Ramos (cell line): Measurements from ENCODE around the gene GJB6.

Experiments used
- in situ Hi-C: fragments of 300-500 bp; cut with MboI; formaldehyde crosslinking; loops from one replicate; pipeline ENCODE4 v1.14.3; 2022; ENCODE audit warnings: low sequenced_read_pairs; ENCODE audit not compliant: unreplicated experiment

Gene GJB6

GRCh38 chr13:20190481-20191310 lies 41.4 kb downstream of the GJB6 start:
- in situ Hi-C loops = no loop called here

GRCh38 chr13:20190076-20190475 lies 42.0 kb downstream of the GJB6 start:
- in situ Hi-C loops = no loop called here

GRCh38 chr13:20188667-20189553 lies 43.2 kb downstream of the GJB6 start:
- in situ Hi-C loops = no loop called here

- in situ Hi-C loops = no loop called here
Measured at GRCh38 chr13:20186771-20187170, 45.3 kb downstream of the GJB6 start.

GRCh38 chr13:20185366-20186056 lies 46.6 kb downstream of the GJB6 start:
- in situ Hi-C loops = no loop called here

- in situ Hi-C loops = no loop called here
Measured at GRCh38 chr13:20182231-20182846, 49.8 kb downstream of the GJB6 start.

- in situ Hi-C loops = no loop called here
Measured at GRCh38 chr13:20181188-20181587, 50.9 kb downstream of the GJB6 start.

DNA sequence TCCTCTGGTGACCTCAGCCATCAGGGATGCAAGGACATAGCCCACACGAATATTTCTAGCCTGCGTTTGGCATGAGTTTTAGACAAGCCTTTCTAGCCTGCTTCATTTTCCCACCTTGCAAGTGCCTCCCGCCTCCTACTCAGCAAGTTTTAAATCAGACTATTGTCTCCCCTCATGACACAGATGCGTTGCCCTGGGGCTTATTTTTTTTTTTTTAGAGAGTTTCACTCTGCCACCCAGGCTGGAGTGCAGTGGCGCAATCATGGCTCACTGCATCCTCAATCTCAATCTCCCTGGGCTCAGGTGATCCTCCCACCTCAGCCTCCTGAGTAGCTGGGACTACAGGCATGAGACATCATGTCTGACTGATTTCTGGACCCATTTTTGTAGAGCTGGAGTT lies 54.0 kb downstream of the GJB6 start:
- in situ Hi-C loops = no loop called here

- in situ Hi-C loops = no loop called here
Measured at GRCh38 chr13:20177049-20177831, 54.9 kb downstream of the GJB6 start.

- in situ Hi-C loops = no loop called here
Measured at GRCh38 chr13:20175907-20176652, 56.0 kb downstream of the GJB6 start.

DNA sequence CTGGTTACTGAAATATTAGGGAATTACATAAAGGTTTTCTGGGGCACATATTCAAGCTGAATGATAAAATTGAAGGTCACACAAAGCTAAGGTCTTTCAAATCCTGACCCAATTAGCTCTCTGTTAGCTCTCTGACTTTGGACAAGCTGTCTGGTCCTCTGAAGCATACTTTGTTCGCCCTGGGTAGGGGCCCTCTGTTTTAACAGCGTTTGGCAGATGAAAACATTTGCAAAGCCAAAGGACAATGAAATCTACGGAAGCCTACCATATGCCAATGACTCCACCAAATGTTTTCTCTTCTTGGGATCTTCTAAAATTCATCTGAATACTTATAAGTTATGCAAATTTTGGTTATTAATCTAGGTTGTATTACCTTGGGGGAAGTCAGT lies 56.7 kb downstream of the GJB6 start:
- in situ Hi-C loops = no loop called here

DNA sequence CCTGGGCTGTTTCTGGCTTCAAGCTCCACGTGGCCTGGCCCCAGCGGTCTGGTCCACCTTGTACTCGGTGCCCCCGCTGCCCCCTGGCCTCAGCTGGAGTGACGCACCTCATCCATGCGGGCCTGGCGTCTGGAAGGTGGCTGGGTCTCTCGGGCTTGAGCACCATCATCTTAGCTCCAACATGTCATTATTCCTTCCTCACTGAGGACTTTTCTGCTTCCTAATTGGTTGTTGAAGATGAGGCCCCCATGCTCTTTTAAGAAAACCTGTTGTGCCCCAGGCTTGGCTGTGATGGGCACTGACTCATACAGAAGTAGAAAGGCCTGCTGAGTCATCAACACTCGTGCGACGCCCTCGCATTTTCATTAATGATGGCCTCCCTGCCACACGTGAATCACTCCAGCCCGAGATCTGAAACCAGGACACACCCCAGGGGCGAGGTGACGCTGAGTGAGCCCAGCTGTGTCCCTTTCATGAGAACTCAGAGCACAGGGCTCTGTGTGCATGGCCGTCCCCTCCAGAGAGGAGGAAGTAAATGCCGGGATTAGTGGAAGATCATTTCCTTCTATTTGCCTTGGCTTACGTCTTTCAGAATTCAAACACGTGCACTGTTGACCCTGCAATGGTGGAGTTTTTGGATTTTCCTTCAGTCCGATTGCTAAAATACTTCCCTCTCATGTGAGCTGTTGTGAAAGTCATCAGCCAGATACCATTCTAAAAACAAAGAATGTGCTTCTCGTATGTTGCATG lies 57.3 kb downstream of the GJB6 start:
- in situ Hi-C loops = no loop called here

- in situ Hi-C loops = no loop called here
Measured at GRCh38 chr13:20173116-20173746, 58.9 kb downstream of the GJB6 start.
